ENCODE data around the gene TBC1D8. TPM values are rescaled to one million over a fixed set of nuclear protein-coding genes. Genes with fewer than 3 reads are reported as not detected.

TBC1D8 gene
- total and polyA plus RNA-seq, 9 of the 15 experiments (the other 6 are each of a cell fraction or from before 2014, with no cell fraction given), result 0.36 to 1.3 (median 0.82) TPM

DNA sequence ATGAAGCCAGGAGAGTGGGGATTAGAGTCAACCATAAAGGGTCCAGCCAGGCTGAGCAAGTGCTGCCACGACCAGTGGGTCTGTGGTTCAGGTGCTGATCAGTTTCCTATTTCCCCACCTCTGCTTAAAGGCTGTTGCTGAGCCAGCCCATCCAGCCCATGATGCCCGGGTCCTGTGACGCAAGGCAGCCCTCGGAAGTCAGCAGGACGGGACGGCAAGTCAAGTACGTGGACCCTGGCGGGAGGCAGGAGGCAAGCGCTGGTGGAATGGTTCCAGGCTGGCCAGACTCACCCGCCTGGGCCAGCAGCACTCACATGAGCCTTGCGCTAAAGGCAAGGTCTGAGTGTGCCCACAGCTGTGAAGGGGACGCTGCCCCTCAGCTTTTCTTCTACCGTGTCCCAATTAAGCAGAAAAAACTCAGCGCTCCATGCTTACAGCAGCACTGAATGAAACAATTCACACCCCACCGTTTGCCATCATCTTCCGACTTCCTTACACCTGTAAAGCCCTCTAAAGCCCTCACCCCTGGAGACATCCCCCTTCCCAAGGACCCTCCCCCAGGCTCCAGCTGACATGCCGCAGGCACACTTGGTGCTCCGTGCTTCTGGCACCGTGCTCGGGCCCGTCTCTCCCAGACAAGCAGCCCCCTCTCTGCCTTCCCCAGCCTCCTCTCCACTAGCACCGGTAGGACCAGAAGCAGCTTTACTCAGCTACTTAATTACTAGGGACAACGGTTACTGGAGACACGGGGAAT lies 160.4 kb downstream of the TBC1D8 start:
- intact Hi-C loops (cut with micrococcal nuclease), result no loop called here
- Histone ChIP-seq H3K36me3 (ENCODE audit: control insufficient read depth, insufficient read depth, low read length) (no peaks in the 10 kb centered on the region), H2AFZ (ENCODE audit: low read depth, low read length) (no peak overlapping the region), H3K9me1 (ENCODE audit: control insufficient read depth, insufficient read depth, low read length) (no peaks in the 10 kb centered on the region), H3K4me1 (replicated peaks in 1 of 2; ENCODE audit: control insufficient read depth in 2 of 2, insufficient read depth in 2 of 2, low read length in 2 of 2) (peaks cover 0 to 7% of the 10 kb centered on the region in 2 experiments; a peak in 2 of 5 replicates), H3K9me3 (replicated peaks; ENCODE audit: control insufficient read depth, insufficient read depth, low read depth, low read length) (no peaks in the 10 kb centered on the region), H3K4me3 (no peak overlapping the region), H3K27me3 (ENCODE audit: control insufficient read depth in 2 of 2, insufficient read depth in 2 of 2, low read length in 2 of 2) (peaks cover 27 to 60% of the 10 kb centered on the region in 2 experiments; a peak in 4 of 5 replicates), H3K27ac (ENCODE audit: extremely low read depth, low read depth, low read length) (no peak overlapping the region), H3K79me2 (ENCODE audit: control insufficient read depth, insufficient read depth, low read length) (no peaks in the 10 kb centered on the region), H3K9ac (ENCODE audit: insufficient read depth in 1 of 2, low read depth in 2 of 2, low read length in 2 of 2) (peak overlapping the region in 1 of 2 experiments; percentile 50; a peak in 1 of 4 replicates), H3K4me2 (ENCODE audit: insufficient read depth, low read length) (no peak overlapping the region), H4K20me1 (replicated peaks; ENCODE audit: control insufficient read depth, insufficient read depth, low read length) (no peaks in the 10 kb centered on the region)
- no TSS peak for BruUV-seq (replicated peaks)
- ChIA-PET CTCF (ENCODE audit: low intra/inter-chr PET ratio) (interaction anchor here (0.6 to 0.9 kb wide), 2 partner anchors 384 to 402 kb away, joined by 3 to 4 read pairs; no protein-coding TSS in a partner anchor), POLR2A (interaction anchor here (0.8 to 2.0 kb wide), 2 partner anchors 11 kb away, joined by 3 to 13 read pairs; partner anchors contain the start of gene RPL31)
- DNase-seq (ENCODE audit: extremely low read depth in 1 of 4, low spot score in 3 of 4) (no peak), FAIRE-seq (no peak), ATAC-seq (no peak)
- in situ Hi-C loops (cut with MboI), result loop anchor here (5.0 to 10.0 kb wide), 2 partner anchors 259 to 376 kb away; no protein-coding TSS in a partner anchor
- 6% methylated on average over 24 of the region's 24 CpGs for WGBS (ENCODE audit: insufficient coverage, low coverage, missing lambda C conversion rate)
- TF ChIP-seq HINFP (tag; conservative IDR thresholded peaks at IDR 0.05; ENCODE audit: low read depth) (no peak), SMARCE1 (IDR thresholded peaks at IDR 0.05) (no peak), SMARCB1 (IDR thresholded peaks at IDR 0.05; ENCODE audit: insufficient read length, low read depth) (no peak), ZNF316 (IDR thresholded peaks at IDR 0.05) (no peak), MIER1 (IDR thresholded peaks at IDR 0.05; ENCODE audit: low read depth) (no peak), LCOR (CRISPR knock-in tag; IDR thresholded peaks at IDR 0.05) (no peak), ZSCAN32 (CRISPR knock-in tag; IDR thresholded peaks at IDR 0.05) (no peak), FOSL1 (tag; conservative IDR thresholded peaks at IDR 0.05) (no peak), POLR2A (conservative IDR thresholded peaks at IDR 0.05) (no peak), ZNF785 (CRISPR knock-in tag; IDR thresholded peaks at IDR 0.05) (no peak), GATAD2B (IDR thresholded peaks at IDR 0.05; ENCODE audit: borderline replicate concordance) (no peak)
- TF ChIP-seq, protein P1, sequence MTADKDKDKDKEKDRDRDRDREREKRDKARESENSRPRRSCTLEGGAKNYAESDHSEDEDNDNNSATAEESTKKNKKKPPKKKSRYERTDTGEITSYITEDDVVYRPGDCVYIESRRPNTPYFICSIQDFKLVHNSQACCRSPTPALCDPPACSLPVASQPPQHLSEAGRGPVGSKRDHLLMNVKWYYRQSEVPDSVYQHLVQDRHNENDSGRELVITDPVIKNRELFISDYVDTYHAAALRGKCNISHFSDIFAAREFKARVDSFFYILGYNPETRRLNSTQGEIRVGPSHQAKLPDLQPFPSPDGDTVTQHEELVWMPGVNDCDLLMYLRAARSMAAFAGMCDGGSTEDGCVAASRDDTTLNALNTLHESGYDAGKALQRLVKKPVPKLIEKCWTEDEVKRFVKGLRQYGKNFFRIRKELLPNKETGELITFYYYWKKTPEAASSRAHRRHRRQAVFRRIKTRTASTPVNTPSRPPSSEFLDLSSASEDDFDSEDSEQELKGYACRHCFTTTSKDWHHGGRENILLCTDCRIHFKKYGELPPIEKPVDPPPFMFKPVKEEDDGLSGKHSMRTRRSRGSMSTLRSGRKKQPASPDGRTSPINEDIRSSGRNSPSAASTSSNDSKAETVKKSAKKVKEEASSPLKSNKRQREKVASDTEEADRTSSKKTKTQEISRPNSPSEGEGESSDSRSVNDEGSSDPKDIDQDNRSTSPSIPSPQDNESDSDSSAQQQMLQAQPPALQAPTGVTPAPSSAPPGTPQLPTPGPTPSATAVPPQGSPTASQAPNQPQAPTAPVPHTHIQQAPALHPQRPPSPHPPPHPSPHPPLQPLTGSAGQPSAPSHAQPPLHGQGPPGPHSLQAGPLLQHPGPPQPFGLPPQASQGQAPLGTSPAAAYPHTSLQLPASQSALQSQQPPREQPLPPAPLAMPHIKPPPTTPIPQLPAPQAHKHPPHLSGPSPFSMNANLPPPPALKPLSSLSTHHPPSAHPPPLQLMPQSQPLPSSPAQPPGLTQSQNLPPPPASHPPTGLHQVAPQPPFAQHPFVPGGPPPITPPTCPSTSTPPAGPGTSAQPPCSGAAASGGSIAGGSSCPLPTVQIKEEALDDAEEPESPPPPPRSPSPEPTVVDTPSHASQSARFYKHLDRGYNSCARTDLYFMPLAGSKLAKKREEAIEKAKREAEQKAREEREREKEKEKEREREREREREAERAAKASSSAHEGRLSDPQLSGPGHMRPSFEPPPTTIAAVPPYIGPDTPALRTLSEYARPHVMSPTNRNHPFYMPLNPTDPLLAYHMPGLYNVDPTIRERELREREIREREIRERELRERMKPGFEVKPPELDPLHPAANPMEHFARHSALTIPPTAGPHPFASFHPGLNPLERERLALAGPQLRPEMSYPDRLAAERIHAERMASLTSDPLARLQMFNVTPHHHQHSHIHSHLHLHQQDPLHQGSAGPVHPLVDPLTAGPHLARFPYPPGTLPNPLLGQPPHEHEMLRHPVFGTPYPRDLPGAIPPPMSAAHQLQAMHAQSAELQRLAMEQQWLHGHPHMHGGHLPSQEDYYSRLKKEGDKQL (CRISPR knock-in tag; IDR thresholded peaks at IDR 0.05; ENCODE audit: borderline replicate concordance), result no peak
- TF ChIP-seq, protein P2, sequence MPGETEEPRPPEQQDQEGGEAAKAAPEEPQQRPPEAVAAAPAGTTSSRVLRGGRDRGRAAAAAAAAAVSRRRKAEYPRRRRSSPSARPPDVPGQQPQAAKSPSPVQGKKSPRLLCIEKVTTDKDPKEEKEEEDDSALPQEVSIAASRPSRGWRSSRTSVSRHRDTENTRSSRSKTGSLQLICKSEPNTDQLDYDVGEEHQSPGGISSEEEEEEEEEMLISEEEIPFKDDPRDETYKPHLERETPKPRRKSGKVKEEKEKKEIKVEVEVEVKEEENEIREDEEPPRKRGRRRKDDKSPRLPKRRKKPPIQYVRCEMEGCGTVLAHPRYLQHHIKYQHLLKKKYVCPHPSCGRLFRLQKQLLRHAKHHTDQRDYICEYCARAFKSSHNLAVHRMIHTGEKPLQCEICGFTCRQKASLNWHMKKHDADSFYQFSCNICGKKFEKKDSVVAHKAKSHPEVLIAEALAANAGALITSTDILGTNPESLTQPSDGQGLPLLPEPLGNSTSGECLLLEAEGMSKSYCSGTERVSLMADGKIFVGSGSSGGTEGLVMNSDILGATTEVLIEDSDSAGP (CRISPR knock-in tag; IDR thresholded peaks at IDR 0.05), result no peak

Data from K562 (cell line).